HEK293 (cell line): ENCODE results near the gene GRIN2A.

Source experiments
- CTCF ChIA-PET: fragments of 350-600 bp; formaldehyde crosslinking; extraction: SDS; loops from one replicate; lab custom pipeline; 2021; ENCODE audit warnings: antibody characterized with exemption; lab: Yijun Ruan, JAX
- POLR2A ChIA-PET: fragments of 300-600 bp; formaldehyde crosslinking; extraction: SDS; loops from one replicate; lab custom pipeline; 2020; ENCODE audit warnings: antibody characterized with exemption, inconsistent platforms; lab: Yijun Ruan, JAX
- H3K27ac ChIP-seq: fragments of 200-500 bp; sonication (Bioruptor generic); 2 replicates; pipeline ENCODE4 v1.5.1; 2014; ENCODE audit warnings: low read depth, low read length, control low read depth, inconsistent platforms; ENCODE audit errors: extremely low read depth
- H3K36me3 ChIP-seq, 2 experiments: fragments of 200-500 bp in 1 of 2; sonication (Bioruptor generic) in 1 of 2; 1 replicate in 1 of 2; 2 replicates in 1 of 2; pipeline ENCODE4 v1.5.1; 2014 to 2017; ENCODE audit warnings: inconsistent platforms in 2 of 2, low read length in 2 of 2; ENCODE audit not compliant: control insufficient read depth in 2 of 2, insufficient read depth in 1 of 2
- H3K4me1 ChIP-seq: fragments of 200-500 bp; sonication (Bioruptor generic); 2 replicates; pipeline ENCODE4 v1.5.1; 2014; ENCODE audit warnings: mild to moderate bottlenecking, low read length, inconsistent platforms; ENCODE audit not compliant: control insufficient read depth, insufficient read depth
- H3K4me3 ChIP-seq: 2 replicates; pipeline ENCODE4 v1.5.1; 2011; ENCODE audit warnings: low read depth, mild to moderate bottlenecking, control low read depth, low read length, moderate library complexity
- H3K9me3 ChIP-seq: fragments of 200-500 bp; sonication (Bioruptor generic); 2 replicates; pipeline ENCODE4 v1.5.1; 2014; ENCODE audit warnings: low read depth, low read length, inconsistent platforms; ENCODE audit not compliant: control insufficient read depth, insufficient read depth
- KLF1 ChIP-seq: fragments of 450-650 bp; formaldehyde crosslinking; IDR thresholded peaks from 2 replicates; pipeline ENCODE4 v1.5.1; 2016; ENCODE audit warnings: missing biosample characterization, missing genetic modification characterization
- KLF17 ChIP-seq: fragments of 450-650 bp; formaldehyde crosslinking; IDR thresholded peaks from 2 replicates; pipeline ENCODE4 v1.5.1; 2016; ENCODE audit warnings: missing biosample characterization, missing genetic modification characterization
- KLF8 ChIP-seq: fragments of 450-650 bp; formaldehyde crosslinking; IDR thresholded peaks from 2 replicates; pipeline ENCODE4 v1.5.1; 2016; ENCODE audit warnings: missing biosample characterization, missing genetic modification characterization
- SCRT2 ChIP-seq: fragments of 450-650 bp; formaldehyde crosslinking; IDR thresholded peaks from 2 replicates; pipeline ENCODE4 v1.5.1; 2016; ENCODE audit warnings: missing biosample characterization, missing genetic modification characterization
- TSHZ1 ChIP-seq: fragments of 450-650 bp; formaldehyde crosslinking; IDR thresholded peaks from 2 replicates; pipeline ENCODE4 v1.5.1; 2016; ENCODE audit warnings: missing biosample characterization, missing genetic modification characterization, borderline replicate concordance
- ZBTB8A ChIP-seq: fragments of 450-650 bp; formaldehyde crosslinking; IDR thresholded peaks from 2 replicates; pipeline ENCODE4 v1.5.1; 2016; ENCODE audit warnings: missing biosample characterization, missing genetic modification characterization
- ZFHX2 ChIP-seq: fragments of 450-650 bp; formaldehyde crosslinking; conservative IDR thresholded peaks from 2 replicates; pipeline ENCODE4 v1.5.1; 2016; ENCODE audit warnings: missing biosample characterization, missing genetic modification characterization
- ZFP3 ChIP-seq: fragments of 450-650 bp; formaldehyde crosslinking; IDR thresholded peaks from 2 replicates; pipeline ENCODE4 v1.5.1; 2016; ENCODE audit warnings: low read depth, missing biosample characterization, missing genetic modification characterization
- ZFP37 ChIP-seq: fragments of 450-650 bp; formaldehyde crosslinking; IDR thresholded peaks from 2 replicates; pipeline ENCODE4 v1.5.1; 2016; ENCODE audit warnings: missing biosample characterization, missing genetic modification characterization
- ZNF114 ChIP-seq: fragments of 450-650 bp; formaldehyde crosslinking; IDR thresholded peaks from 2 replicates; pipeline ENCODE4 v1.5.0; 2017; ENCODE audit warnings: missing biosample characterization, missing genetic modification characterization
- ZNF133 ChIP-seq: fragments of 450-650 bp; formaldehyde crosslinking; IDR thresholded peaks from 2 replicates; pipeline ENCODE4 v1.5.1; 2016; ENCODE audit warnings: missing biosample characterization, missing genetic modification characterization
- ZNF24 ChIP-seq: fragments of 450-650 bp; formaldehyde crosslinking; IDR thresholded peaks from 2 replicates; pipeline ENCODE4 v1.5.1; 2016; ENCODE audit warnings: missing biosample characterization, missing genetic modification characterization
- ZNF280D ChIP-seq: fragments of 450-650 bp; formaldehyde crosslinking; IDR thresholded peaks from 2 replicates; pipeline ENCODE4 v1.5.1; 2016; ENCODE audit warnings: missing biosample characterization, missing genetic modification characterization
- ZNF473 ChIP-seq: fragments of 450-650 bp; formaldehyde crosslinking; IDR thresholded peaks from 2 replicates; pipeline ENCODE4 v1.5.1; 2017; ENCODE audit warnings: missing biosample characterization, missing genetic modification characterization
- ZNF514 ChIP-seq: fragments of 450-650 bp; formaldehyde crosslinking; IDR thresholded peaks from 2 replicates; pipeline ENCODE4 v1.5.1; 2016; ENCODE audit warnings: missing biosample characterization, missing genetic modification characterization
- ZNF571 ChIP-seq: fragments of 450-650 bp; formaldehyde crosslinking; IDR thresholded peaks from 2 replicates; pipeline ENCODE4 v1.5.0; 2017; ENCODE audit warnings: missing biosample characterization, missing genetic modification characterization
- ZNF624 ChIP-seq: fragments of 450-650 bp; formaldehyde crosslinking; IDR thresholded peaks from 2 replicates; pipeline ENCODE4 v1.5.1; 2017; ENCODE audit warnings: missing biosample characterization, missing genetic modification characterization
- ZNF629 ChIP-seq: fragments of 450-650 bp; formaldehyde crosslinking; IDR thresholded peaks from 2 replicates; pipeline ENCODE4 v1.5.1; 2017; ENCODE audit warnings: missing biosample characterization, missing genetic modification characterization
- ZNF654 ChIP-seq: fragments of 450-650 bp; formaldehyde crosslinking; IDR thresholded peaks from 2 replicates; pipeline ENCODE4 v1.5.1; 2016; ENCODE audit warnings: low read depth, missing biosample characterization, missing genetic modification characterization
- ZNF707 ChIP-seq: fragments of 450-650 bp; formaldehyde crosslinking; IDR thresholded peaks from 2 replicates; pipeline ENCODE4 v1.5.1; 2016; ENCODE audit warnings: missing biosample characterization, missing genetic modification characterization
- ZNF776 ChIP-seq: fragments of 450-650 bp; formaldehyde crosslinking; IDR thresholded peaks from 2 replicates; pipeline ENCODE4 v1.5.0; 2017; ENCODE audit warnings: missing biosample characterization, missing genetic modification characterization, borderline replicate concordance
- ZNF843 ChIP-seq: fragments of 450-650 bp; formaldehyde crosslinking; IDR thresholded peaks from 2 replicates; pipeline ENCODE4 v1.5.1; 2016; ENCODE audit warnings: missing biosample characterization, missing genetic modification characterization
- ZSCAN18 ChIP-seq: fragments of 450-650 bp; formaldehyde crosslinking; IDR thresholded peaks from 2 replicates; pipeline ENCODE4 v1.5.1; 2016; ENCODE audit warnings: missing biosample characterization, missing genetic modification characterization

The GRIN2A gene

GRCh38 chr16:10128397-10129258, 53.6 kb downstream of the GRIN2A start:
- H3K4me1 ChIP-seq = no peaks in the 10 kb centered on the region
- H3K4me3 ChIP-seq = no peak overlapping the region
- no peak overlapping the region for H3K27ac ChIP-seq
- ChIA-PET POLR2A (no interaction called here), CTCF (interaction anchor here (0.6 kb wide), 1 partner anchor 911 kb away, joined by 3 read pairs; no protein-coding TSS in a partner anchor)
- H3K9me3 ChIP-seq = no peaks in the 10 kb centered on the region
- H3K36me3 ChIP-seq = no peaks in the 10 kb centered on the region
- TF ChIP-seq ZFHX2 (tag by site-specific recombination) = no peak
- no peak for TF ChIP-seq ZNF24 (tag by site-specific recombination)
- TF ChIP-seq ZNF473 (tag by site-specific recombination) = no peak
- no peak for TF ChIP-seq ZBTB8A (tag by site-specific recombination)
- TF ChIP-seq ZNF280D (tag by site-specific recombination) = no peak
- TF ChIP-seq ZNF707 = no peak
- TF ChIP-seq ZNF133 (tag by site-specific recombination) = no peak
- TF ChIP-seq ZFP3 (tag by site-specific recombination) = no peak
- no peak for TF ChIP-seq SCRT2 (tag by site-specific recombination)
- no peak for TF ChIP-seq ZNF629 (tag by site-specific recombination)
- TF ChIP-seq ZNF571 (tag by site-specific recombination) = no peak
- no peak for TF ChIP-seq ZSCAN18 (tag by site-specific recombination)
- no peak for TF ChIP-seq ZNF843 (tag by site-specific recombination)
- no peak for TF ChIP-seq ZNF776 (tag by site-specific recombination)
- no peak for TF ChIP-seq ZNF654 (tag by site-specific recombination)

GRCh38 chr16:10126686-10127085, 55.5 kb downstream of the GRIN2A start:
- Histone ChIP-seq H3K9me3 (no peaks in the 10 kb centered on the region), H3K4me3 (no peak overlapping the region), H3K27ac (no peak overlapping the region), H3K4me1 (no peaks in the 10 kb centered on the region), H3K36me3 (no peaks in the 10 kb centered on the region)
- ChIA-PET CTCF (no interaction called here), POLR2A (no interaction called here)
- TF ChIP-seq ZNF843 (tag by site-specific recombination) = no peak
- TF ChIP-seq KLF1 (tag by site-specific recombination) = no peak
- TF ChIP-seq ZNF514 (tag by site-specific recombination) = no peak
- no peak for TF ChIP-seq TSHZ1 (tag by site-specific recombination)
- TF ChIP-seq ZFP37 (tag by site-specific recombination) = no peak
- TF ChIP-seq ZNF114 = no peak
- TF ChIP-seq ZNF624 (tag by site-specific recombination) = no peak
- TF ChIP-seq KLF8 (tag by site-specific recombination) = no peak
- TF ChIP-seq KLF17 = no peak
